Measurements from ENCODE around the gene NCKAP5L. TPM values are rescaled to one million over a fixed set of nuclear protein-coding genes. Genes with fewer than 3 reads are reported as not detected.

NCKAP5L gene
- total RNA-seq, 1 experiment from 2014 or later: 13.3 TPM

DNA sequence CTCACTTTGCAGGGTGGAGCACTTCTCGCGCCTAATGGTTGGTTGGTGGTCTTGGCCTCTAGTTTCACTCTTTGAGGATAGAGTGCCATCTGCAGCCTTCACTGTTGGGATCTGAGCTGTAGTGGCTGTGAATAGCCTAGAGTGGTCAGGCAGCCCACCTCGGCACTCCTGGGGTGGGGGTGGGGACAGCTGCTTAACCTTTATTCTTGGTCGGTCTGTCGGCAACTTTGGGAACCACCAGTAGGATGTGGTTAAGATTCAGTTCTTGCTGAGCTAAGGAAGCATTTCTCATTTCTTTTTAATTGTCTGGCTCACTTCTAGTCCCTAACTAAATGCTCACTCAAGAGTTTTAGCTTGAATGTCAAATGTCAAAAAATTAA, 65.8 kb downstream of the NCKAP5L start:
- no peak overlapping the region for H3K4me2 ChIP-seq (ENCODE audit: low read length)
- H3K9me2 ChIP-seq (replicated peaks; ENCODE audit: low read length): no peaks in the 10 kb centered on the region
- no peak for TF ChIP-seq EZH2phosphoT487 (IDR thresholded peaks at IDR 0.05; ENCODE audit: borderline replicate concordance, low read length)
- TF ChIP-seq, protein P1, sequence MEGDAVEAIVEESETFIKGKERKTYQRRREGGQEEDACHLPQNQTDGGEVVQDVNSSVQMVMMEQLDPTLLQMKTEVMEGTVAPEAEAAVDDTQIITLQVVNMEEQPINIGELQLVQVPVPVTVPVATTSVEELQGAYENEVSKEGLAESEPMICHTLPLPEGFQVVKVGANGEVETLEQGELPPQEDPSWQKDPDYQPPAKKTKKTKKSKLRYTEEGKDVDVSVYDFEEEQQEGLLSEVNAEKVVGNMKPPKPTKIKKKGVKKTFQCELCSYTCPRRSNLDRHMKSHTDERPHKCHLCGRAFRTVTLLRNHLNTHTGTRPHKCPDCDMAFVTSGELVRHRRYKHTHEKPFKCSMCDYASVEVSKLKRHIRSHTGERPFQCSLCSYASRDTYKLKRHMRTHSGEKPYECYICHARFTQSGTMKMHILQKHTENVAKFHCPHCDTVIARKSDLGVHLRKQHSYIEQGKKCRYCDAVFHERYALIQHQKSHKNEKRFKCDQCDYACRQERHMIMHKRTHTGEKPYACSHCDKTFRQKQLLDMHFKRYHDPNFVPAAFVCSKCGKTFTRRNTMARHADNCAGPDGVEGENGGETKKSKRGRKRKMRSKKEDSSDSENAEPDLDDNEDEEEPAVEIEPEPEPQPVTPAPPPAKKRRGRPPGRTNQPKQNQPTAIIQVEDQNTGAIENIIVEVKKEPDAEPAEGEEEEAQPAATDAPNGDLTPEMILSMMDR (conservative IDR thresholded peaks at IDR 0.05; ENCODE audit: low read depth, low read length): no peak
- no peak for TF ChIP-seq EZH2 (IDR thresholded peaks at IDR 0.05; ENCODE audit: low read length, unreplicated experiment)
- no peak overlapping the region for H3K4me3 ChIP-seq (ENCODE audit: low read length)
- H2AFZ ChIP-seq (ENCODE audit: low read length): no peak overlapping the region
- BruUV-seq (replicated peaks): no TSS peak
- H3F3A ChIP-seq (ENCODE audit: low read length, unreplicated experiment): no peaks in the 10 kb centered on the region
- DNase-seq (no peak), ATAC-seq (no peak)
- intact Hi-C loops (cut with micrococcal nuclease): no loop called here
- ChIA-PET POLR2A (ENCODE audit: unreplicated experiment) (no interaction called here), CTCF (no interaction called here)
- H3K9ac ChIP-seq (ENCODE audit: low read length): no peak overlapping the region
- H3K27me3 ChIP-seq (ENCODE audit: low read length): no peaks in the 10 kb centered on the region
- no peak overlapping the region for H3K27ac ChIP-seq (ENCODE audit: low read length)
- no peaks in the 10 kb centered on the region for H3K79me2 ChIP-seq (ENCODE audit: low read length)
- peaks cover 59% of the 10 kb centered on the region for H3K36me3 ChIP-seq (ENCODE audit: low read depth, low read length)
- no peaks in the 10 kb centered on the region for H3K4me1 ChIP-seq (ENCODE audit: insufficient read depth, low read length)
- H4K20me1 ChIP-seq (ENCODE audit: low read length): peaks cover 8% of the 10 kb centered on the region; the same call in 1 of the 2 replicates
- no peaks in the 10 kb centered on the region for H3K9me3 ChIP-seq (ENCODE audit: low read length)

- H3K9me2 ChIP-seq (replicated peaks; ENCODE audit: low read length): no peaks in the 10 kb centered on the region
- no peak for DNase-seq
- no peaks in the 10 kb centered on the region for H3F3A ChIP-seq (ENCODE audit: low read length, unreplicated experiment)
- peaks cover 64% of the 10 kb centered on the region for H3K36me3 ChIP-seq (ENCODE audit: low read depth, low read length)
- CTCF ChIA-PET: no interaction called here
- intact Hi-C loops (cut with micrococcal nuclease): no loop called here
- no peak overlapping the region for H3K4me3 ChIP-seq (ENCODE audit: low read length)
- BruUV-seq (replicated peaks): no TSS peak
- H4K20me1 ChIP-seq (ENCODE audit: low read length): peaks cover 8% of the 10 kb centered on the region; the same call in 1 of the 2 replicates
- H3K4me1 ChIP-seq (ENCODE audit: insufficient read depth, low read length): no peaks in the 10 kb centered on the region
- ATAC-seq: no peak
- H3K27ac ChIP-seq (ENCODE audit: low read length): no peak overlapping the region
- H2AFZ ChIP-seq (ENCODE audit: low read length): no peak overlapping the region
- no peaks in the 10 kb centered on the region for H3K79me2 ChIP-seq (ENCODE audit: low read length)
- H3K9ac ChIP-seq (ENCODE audit: low read length): no peak overlapping the region
- no peaks in the 10 kb centered on the region for H3K27me3 ChIP-seq (ENCODE audit: low read length)
- POLR2A ChIA-PET (ENCODE audit: unreplicated experiment): no interaction called here
- H3K9me3 ChIP-seq (ENCODE audit: low read length): no peaks in the 10 kb centered on the region
- TF ChIP-seq, protein P1 (conservative IDR thresholded peaks at IDR 0.05; ENCODE audit: low read depth, low read length): no peak
- TF ChIP-seq EZH2 (IDR thresholded peaks at IDR 0.05; ENCODE audit: low read length, unreplicated experiment) (no peak), EZH2phosphoT487 (IDR thresholded peaks at IDR 0.05; ENCODE audit: borderline replicate concordance, low read length) (no peak)
- H3K4me2 ChIP-seq (ENCODE audit: low read length): no peak overlapping the region
Measured at GRCh38 chr12:49761677-49762467, 66.3 kb downstream of the NCKAP5L start.

DNA sequence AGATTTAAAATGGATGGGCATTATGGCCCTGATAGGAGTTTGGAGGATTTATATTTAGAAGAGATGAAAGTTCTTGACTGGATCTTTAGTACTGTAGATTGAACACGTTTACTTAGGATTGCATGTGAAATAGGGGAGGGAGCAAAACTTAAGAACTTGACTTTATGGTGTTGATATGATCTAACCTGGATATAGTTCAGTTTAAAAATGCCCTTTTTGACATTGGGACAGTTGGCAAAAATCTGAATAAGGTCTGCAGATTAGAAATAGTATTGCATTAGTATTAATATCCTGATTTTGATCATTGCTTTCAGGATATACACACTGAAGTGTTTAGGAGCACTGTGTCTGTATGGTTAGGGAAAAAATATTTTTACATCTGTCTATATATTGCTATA, 77.2 kb downstream of the NCKAP5L start:
- peaks cover 70% of the 10 kb centered on the region for H4K20me1 ChIP-seq (ENCODE audit: low read length)

More for the DNA sequence above, 77.2 kb downstream of the NCKAP5L start:
- TF ChIP-seq, protein P1 (conservative IDR thresholded peaks at IDR 0.05; ENCODE audit: low read depth, low read length): no peak
- TF ChIP-seq EZH2phosphoT487 (IDR thresholded peaks at IDR 0.05; ENCODE audit: borderline replicate concordance, low read length) (no peak), EZH2 (IDR thresholded peaks at IDR 0.05; ENCODE audit: low read length, unreplicated experiment) (no peak)
- H3K36me3 ChIP-seq (ENCODE audit: low read depth, low read length): peaks cover 60% of the 10 kb centered on the region
- intact Hi-C loops (cut with micrococcal nuclease): no loop called here
- H3F3A ChIP-seq (ENCODE audit: low read length, unreplicated experiment): no peaks in the 10 kb centered on the region
- H2AFZ ChIP-seq (ENCODE audit: low read length): no peak overlapping the region
- no TSS peak for BruUV-seq (replicated peaks)
- H3K27me3 ChIP-seq (ENCODE audit: low read length): no peaks in the 10 kb centered on the region
- CTCF ChIA-PET: no interaction called here
- H3K9ac ChIP-seq (ENCODE audit: low read length): no peak overlapping the region
- peaks cover 86% of the 10 kb centered on the region for H3K79me2 ChIP-seq (ENCODE audit: low read length)
- H3K4me3 ChIP-seq (ENCODE audit: low read length): no peak overlapping the region
- H3K9me3 ChIP-seq (ENCODE audit: low read length): no peaks in the 10 kb centered on the region
- POLR2A ChIA-PET (ENCODE audit: unreplicated experiment): no interaction called here
- ATAC-seq (no peak), DNase-seq (no peak)
- no peak overlapping the region for H3K4me2 ChIP-seq (ENCODE audit: low read length)
- H3K9me2 ChIP-seq (replicated peaks; ENCODE audit: low read length): no peaks in the 10 kb centered on the region
- H3K27ac ChIP-seq (ENCODE audit: low read length): no peak overlapping the region
- no peaks in the 10 kb centered on the region for H3K4me1 ChIP-seq (ENCODE audit: insufficient read depth, low read length)
